H1 (cell line): ENCODE measurements around the gene ITGB2. TPM values are rescaled to one million over a fixed set of nuclear protein-coding genes. Genes with fewer than 3 reads are reported as not detected.

Experiments
- HDAC6 ChIP-seq: IDR thresholded peaks from one replicate; pipeline ENCODE4 v1.7.1; 2012; ENCODE audit warnings: low read depth, mild to moderate bottlenecking, inconsistent platforms, low read length, moderate library complexity
- SIN3A ChIP-seq, 2 experiments: IDR thresholded peaks in 1 of 2; conservative IDR thresholded peaks in 1 of 2; 2 replicates each; pipeline ENCODE4 v1.6.1; 2011 to 2012; ENCODE audit warnings: low read length in 2 of 2, improper control_type of control experiment in 1 of 2, low read depth in 1 of 2, mild to moderate bottlenecking in 1 of 2
- SP4 ChIP-seq: IDR thresholded peaks from 2 replicates; pipeline ENCODE4 v1.6.1; 2012; ENCODE audit warnings: low read length, inconsistent platforms
- polyA plus RNA-seq, 7 experiments: library from polyadenylated mRNA; depleted of rRNA in 3 of 7; stranded (reverse) in 5 of 7; unstranded in 2 of 7; fragments of >200 nt in 5 of 7; fragments of 200-250 nt in 2 of 7; gene quantifications; 1 replicate in 5 of 7; 2 replicates in 1 of 7; 4 replicates in 1 of 7; pipeline versions ENCODE4 v1.2.1 to v1.2.3, GENCODE V29; 2011 to 2013; ENCODE audit warnings: missing spikeins in 2 of 7, mixed read lengths in 2 of 7
- total RNA-seq: library from RNA; stranded (reverse); fragmentation: NEBNext Ultra II Directional; extraction: Animal tissue kit (Norgen Biotek cat#: 25700); gene quantifications from 2 replicates; pipeline ENCODE4 v1.2.1, GENCODE V29; 2021

The ITGB2 gene
- total and polyA plus RNA-seq, 2 of the 8 experiments (the other 6 are each of a cell fraction or from before 2014, with no cell fraction given) = 0.24 to 0.63 TPM

DNA sequence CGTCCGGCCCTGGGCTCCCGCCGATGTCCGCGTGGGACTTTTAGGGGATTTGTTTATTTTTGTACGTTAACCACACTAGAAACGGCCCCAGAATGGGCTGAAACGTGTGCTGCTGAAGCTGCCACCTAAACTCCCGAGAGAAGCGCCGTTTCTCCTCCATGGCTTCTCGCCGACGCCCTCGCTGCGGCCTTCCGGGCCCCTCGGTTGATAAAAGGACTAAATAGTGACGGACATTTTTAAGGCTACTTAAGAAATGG is 46.5 kb downstream of the ITGB2 start (continued):
- TF ChIP-seq SIN3A (conservative IDR thresholded peaks at IDR 0.05 in 1 of 2, IDR thresholded peaks at IDR 0.05 in 1 of 2; ENCODE audit: low read depth in 1 of 2, low read length in 2 of 2) (no peak), HDAC6 (no peak), SP4 (no peak)
- TF ChIP-seq, all 59 proteins: peak for 4
